Liver (tissue), 9 donors: ENCODE results near the gene CACFD1. TPM values are rescaled to one million over a fixed set of nuclear protein-coding genes. Genes with fewer than 3 reads are reported as not detected.

Source experiments
- DNase-seq: peaks from one replicate; pipeline ENCODE4 v3.0.0-alpha.2; 2017; ENCODE audit warnings: low spot score
- H3K27ac ChIP-seq, 2 donors: one replicate each; pipeline ENCODE4 v1.7.0; 2013; ENCODE audit warnings: inconsistent platforms in 2 of 2, low read length in 2 of 2, control low read depth in 1 of 2, low read depth in 1 of 2, mild to moderate bottlenecking in 1 of 2
- H3K27me3 ChIP-seq, 4 donors: one replicate each; pipeline versions ENCODE4 v1.6.1 to v1.7.0; 2013; ENCODE audit warnings: low read length in 3 of 4, inconsistent platforms in 1 of 4, mild to moderate bottlenecking in 1 of 4, moderate library complexity in 1 of 4; ENCODE audit not compliant: control insufficient read depth in 4 of 4, insufficient read depth in 4 of 4
- H3K36me3 ChIP-seq, 4 donors: one replicate each; pipeline versions ENCODE4 v1.6.1 to v1.7.0; 2013; ENCODE audit warnings: low read length in 3 of 4, mild to moderate bottlenecking in 3 of 4, low read depth in 1 of 4, moderate library complexity in 1 of 4; ENCODE audit not compliant: control insufficient read depth in 4 of 4, insufficient read depth in 3 of 4
- H3K4me1 ChIP-seq, 4 donors: one replicate each; pipeline versions ENCODE4 v1.6.1 to v1.7.0; 2013; ENCODE audit warnings: low read length in 3 of 4, mild to moderate bottlenecking in 3 of 4, moderate library complexity in 1 of 4; ENCODE audit not compliant: control insufficient read depth in 4 of 4, insufficient read depth in 4 of 4
- H3K4me3 ChIP-seq, 3 donors: one replicate each; pipeline versions ENCODE4 v1.6.1 to v1.7.0; 2013; ENCODE audit warnings: low read length in 3 of 3, control low read depth in 1 of 3, low read depth in 1 of 3, mild to moderate bottlenecking in 1 of 3
- H3K9ac ChIP-seq, 2 donors: one replicate each; pipeline ENCODE4 v1.7.0; 2013; ENCODE audit warnings: low read length in 2 of 2, mild to moderate bottlenecking in 2 of 2, moderate library complexity in 2 of 2, control low read depth in 1 of 2, low read depth in 1 of 2
- H3K9me3 ChIP-seq, 4 donors: one replicate each; pipeline versions ENCODE4 v1.6.1 to v1.7.0; 2013; ENCODE audit warnings: low read length in 3 of 4; ENCODE audit not compliant: control insufficient read depth in 4 of 4
- EGR1 ChIP-seq, 2 donors: IDR thresholded peaks; 2 replicates each; pipeline ENCODE4 v1.6.1; 2016 to 2018; ENCODE audit warnings: antibody characterized with exemption in 2 of 2, low read depth in 2 of 2
- FOXA1 ChIP-seq: IDR thresholded peaks from 2 replicates; pipeline ENCODE4 v1.6.1; 2016; ENCODE audit warnings: antibody characterized with exemption
- FOXA2 ChIP-seq: IDR thresholded peaks from 2 replicates; pipeline ENCODE4 v1.6.1; 2016; ENCODE audit warnings: antibody characterized with exemption
- GABPA ChIP-seq, 2 donors: IDR thresholded peaks in 1 of 2; conservative IDR thresholded peaks in 1 of 2; 2 replicates each; pipeline ENCODE4 v1.6.1; 2016; ENCODE audit warnings: antibody characterized with exemption in 2 of 2, mild to moderate bottlenecking in 1 of 2, moderate library complexity in 1 of 2
- HNF4A ChIP-seq, 2 donors: conservative IDR thresholded peaks; 2 replicates each; pipeline ENCODE4 v1.6.1; 2016; ENCODE audit warnings: antibody characterized with exemption in 2 of 2, mild to moderate bottlenecking in 2 of 2
- HNF4G ChIP-seq: IDR thresholded peaks from 2 replicates; pipeline ENCODE4 v1.6.1; 2016; ENCODE audit warnings: antibody characterized with exemption
- JUND ChIP-seq, 2 donors: IDR thresholded peaks; 2 replicates each; pipeline ENCODE4 v1.6.1; 2016; ENCODE audit warnings: antibody characterized with exemption in 2 of 2
- NR2F2 ChIP-seq: IDR thresholded peaks from 2 replicates; pipeline ENCODE4 v1.6.1; 2016; ENCODE audit warnings: antibody characterized with exemption
- RXRA ChIP-seq, 2 donors: IDR thresholded peaks; 2 replicates each; pipeline ENCODE4 v1.6.1; 2017 to 2018; ENCODE audit warnings: antibody characterized with exemption in 2 of 2, mild to moderate bottlenecking in 1 of 2
- SP1 ChIP-seq: IDR thresholded peaks from 2 replicates; pipeline ENCODE4 v1.6.1; 2018; ENCODE audit warnings: antibody characterized with exemption, mild to moderate bottlenecking
- TAF1 ChIP-seq: conservative IDR thresholded peaks from 2 replicates; pipeline ENCODE4 v1.6.1; 2016; ENCODE audit warnings: antibody characterized with exemption, mild to moderate bottlenecking
- YY1 ChIP-seq: IDR thresholded peaks from 2 replicates; pipeline ENCODE4 v1.6.1; 2016; ENCODE audit warnings: antibody characterized with exemption, mild to moderate bottlenecking
- ZBTB33 ChIP-seq: IDR thresholded peaks from 2 replicates; pipeline ENCODE4 v1.6.1; 2016; ENCODE audit warnings: antibody characterized with exemption
- WGBS: extraction: QIAGEN DNeasy Blood & Tissue Kit; methylation state at CpG from one replicate; pipeline ENCODE4 v1.1.7; 2013; 5-methylcytosine and 5-hydroxymethylcytosine counted together
- polyA plus RNA-seq, 2 donors: library from polyadenylated mRNA; stranded (reverse) in 1 of 2; unstranded in 1 of 2; fragments of 200-250 nt in 1 of 2; fragments of >200 nt in 1 of 2; fragmentation: Nextera tagmentation in 1 of 2; extraction: Ambion mirVana in 1 of 2; gene quantifications; one replicate each; pipeline versions ENCODE4 v1.2.1 to v1.2.3, GENCODE V29; 2013 to 2015
- total RNA-seq, 2 donors: library from RNA; depleted of rRNA; stranded (reverse); fragments of >200 nt; gene quantifications; one replicate each; pipeline ENCODE4 v1.2.3, GENCODE V29; 2014
- TF ChIP-seq, protein P1 (sequence below): IDR thresholded peaks from 2 replicates; pipeline ENCODE4 v1.6.1; 2016; ENCODE audit warnings: antibody characterized with exemption
- TF ChIP-seq, protein P2 (sequence below): IDR thresholded peaks from 2 replicates; pipeline ENCODE4 v1.6.1; 2016; ENCODE audit warnings: antibody characterized with exemption
- TF ChIP-seq, protein P3 (sequence below): IDR thresholded peaks from 2 replicates; pipeline ENCODE4 v1.6.1; 2016; ENCODE audit warnings: antibody characterized with exemption, mild to moderate bottlenecking
- TF ChIP-seq, protein P4 (sequence below): fragments of 150-350 bp; IDR thresholded peaks from 2 replicates; pipeline ENCODE4 v1.5.1; 2017; ENCODE audit warnings: improper control_type of control experiment, low read depth, low read length; ENCODE audit not compliant: missing input control
- donor health status: healthy.
- donor health status: healthy.
- donor health status: healthy.
- donor health status: healthy.
- donor health status: healthy.

The CACFD1 gene
- total and polyA plus RNA-seq, 4 donors, result 10.1 to 34.5 (median 26.4) TPM

DNA sequence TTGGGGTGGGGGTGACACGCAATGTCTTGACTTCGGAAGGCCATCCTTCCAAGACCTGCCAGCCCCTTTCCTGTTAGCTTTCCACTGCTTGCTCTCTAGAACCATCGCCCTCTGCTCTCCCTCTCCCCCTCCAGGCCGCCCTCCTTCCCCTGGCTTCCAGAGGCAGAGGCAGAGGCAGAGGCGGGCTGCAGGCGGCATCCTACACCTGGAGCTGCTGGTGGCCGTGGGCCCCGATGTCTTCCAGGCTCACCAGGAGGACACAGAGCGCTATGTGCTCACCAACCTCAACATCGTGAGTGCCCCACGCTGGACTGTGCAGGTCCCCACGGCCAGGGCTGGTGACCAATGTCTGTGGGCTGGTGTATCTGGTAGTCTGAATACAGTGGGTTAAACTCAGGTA, 35.6 kb upstream of the CACFD1 start (continued):
- TF ChIP-seq, protein P1, sequence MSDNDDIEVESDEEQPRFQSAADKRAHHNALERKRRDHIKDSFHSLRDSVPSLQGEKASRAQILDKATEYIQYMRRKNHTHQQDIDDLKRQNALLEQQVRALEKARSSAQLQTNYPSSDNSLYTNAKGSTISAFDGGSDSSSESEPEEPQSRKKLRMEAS, result no peak
- TF ChIP-seq SP1 (no peak), TAF1 (no peak)

DNA sequence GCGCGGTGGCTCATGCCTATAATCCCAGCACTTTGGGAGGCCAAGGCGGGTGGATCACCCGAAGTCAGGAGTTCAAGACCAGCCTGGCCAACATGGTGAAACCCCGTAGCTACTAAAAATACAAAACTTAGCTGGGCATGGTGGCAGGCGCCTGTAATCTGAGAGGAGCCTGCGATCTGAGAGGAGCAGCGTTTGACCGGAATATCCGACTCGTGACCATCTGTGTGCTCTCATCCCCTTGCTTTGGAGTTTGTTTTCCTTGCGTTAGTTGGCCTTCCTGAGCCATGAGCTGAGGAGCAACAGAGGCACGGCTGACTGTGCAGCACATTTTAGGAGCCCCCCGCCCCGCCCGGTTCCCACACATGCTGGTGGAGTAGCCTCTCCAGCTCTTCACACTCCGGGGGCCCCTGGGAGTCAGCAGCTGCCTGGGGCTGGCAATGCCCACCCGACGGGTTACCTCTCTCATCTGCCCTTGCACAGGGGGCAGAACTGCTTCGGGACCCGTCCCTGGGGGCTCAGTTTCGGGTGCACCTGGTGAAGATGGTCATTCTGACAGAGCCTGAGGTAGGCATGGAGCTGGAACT, 34.6 kb upstream of the CACFD1 start:
- TF ChIP-seq NR2F2 (no peak), JUND (IDR thresholded peaks at IDR 0.05) (no peak), EGR1 (IDR thresholded peaks at IDR 0.05; ENCODE audit: low read depth in 2 of 2) (no peak), YY1 (no peak), ZBTB33 (no peak), FOXA2 (no peak), TAF1 (no peak), HNF4A (conservative IDR thresholded peaks at IDR 0.05) (no peak), HNF4G (no peak), GABPA (IDR thresholded peaks at IDR 0.05 in 1 of 2, conservative IDR thresholded peaks at IDR 0.05 in 1 of 2) (no peak), RXRA (IDR thresholded peaks at IDR 0.05) (no peak), SP1 (no peak), FOXA1 (no peak)
- TF ChIP-seq, protein P2, sequence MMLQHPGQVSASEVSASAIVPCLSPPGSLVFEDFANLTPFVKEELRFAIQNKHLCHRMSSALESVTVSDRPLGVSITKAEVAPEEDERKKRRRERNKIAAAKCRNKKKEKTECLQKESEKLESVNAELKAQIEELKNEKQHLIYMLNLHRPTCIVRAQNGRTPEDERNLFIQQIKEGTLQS, result no peak
- TF ChIP-seq, protein P3, sequence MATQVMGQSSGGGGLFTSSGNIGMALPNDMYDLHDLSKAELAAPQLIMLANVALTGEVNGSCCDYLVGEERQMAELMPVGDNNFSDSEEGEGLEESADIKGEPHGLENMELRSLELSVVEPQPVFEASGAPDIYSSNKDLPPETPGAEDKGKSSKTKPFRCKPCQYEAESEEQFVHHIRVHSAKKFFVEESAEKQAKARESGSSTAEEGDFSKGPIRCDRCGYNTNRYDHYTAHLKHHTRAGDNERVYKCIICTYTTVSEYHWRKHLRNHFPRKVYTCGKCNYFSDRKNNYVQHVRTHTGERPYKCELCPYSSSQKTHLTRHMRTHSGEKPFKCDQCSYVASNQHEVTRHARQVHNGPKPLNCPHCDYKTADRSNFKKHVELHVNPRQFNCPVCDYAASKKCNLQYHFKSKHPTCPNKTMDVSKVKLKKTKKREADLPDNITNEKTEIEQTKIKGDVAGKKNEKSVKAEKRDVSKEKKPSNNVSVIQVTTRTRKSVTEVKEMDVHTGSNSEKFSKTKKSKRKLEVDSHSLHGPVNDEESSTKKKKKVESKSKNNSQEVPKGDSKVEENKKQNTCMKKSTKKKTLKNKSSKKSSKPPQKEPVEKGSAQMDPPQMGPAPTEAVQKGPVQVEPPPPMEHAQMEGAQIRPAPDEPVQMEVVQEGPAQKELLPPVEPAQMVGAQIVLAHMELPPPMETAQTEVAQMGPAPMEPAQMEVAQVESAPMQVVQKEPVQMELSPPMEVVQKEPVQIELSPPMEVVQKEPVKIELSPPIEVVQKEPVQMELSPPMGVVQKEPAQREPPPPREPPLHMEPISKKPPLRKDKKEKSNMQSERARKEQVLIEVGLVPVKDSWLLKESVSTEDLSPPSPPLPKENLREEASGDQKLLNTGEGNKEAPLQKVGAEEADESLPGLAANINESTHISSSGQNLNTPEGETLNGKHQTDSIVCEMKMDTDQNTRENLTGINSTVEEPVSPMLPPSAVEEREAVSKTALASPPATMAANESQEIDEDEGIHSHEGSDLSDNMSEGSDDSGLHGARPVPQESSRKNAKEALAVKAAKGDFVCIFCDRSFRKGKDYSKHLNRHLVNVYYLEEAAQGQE, result no peak
- TF ChIP-seq, protein P1, result no peak
- TF ChIP-seq, protein P4, sequence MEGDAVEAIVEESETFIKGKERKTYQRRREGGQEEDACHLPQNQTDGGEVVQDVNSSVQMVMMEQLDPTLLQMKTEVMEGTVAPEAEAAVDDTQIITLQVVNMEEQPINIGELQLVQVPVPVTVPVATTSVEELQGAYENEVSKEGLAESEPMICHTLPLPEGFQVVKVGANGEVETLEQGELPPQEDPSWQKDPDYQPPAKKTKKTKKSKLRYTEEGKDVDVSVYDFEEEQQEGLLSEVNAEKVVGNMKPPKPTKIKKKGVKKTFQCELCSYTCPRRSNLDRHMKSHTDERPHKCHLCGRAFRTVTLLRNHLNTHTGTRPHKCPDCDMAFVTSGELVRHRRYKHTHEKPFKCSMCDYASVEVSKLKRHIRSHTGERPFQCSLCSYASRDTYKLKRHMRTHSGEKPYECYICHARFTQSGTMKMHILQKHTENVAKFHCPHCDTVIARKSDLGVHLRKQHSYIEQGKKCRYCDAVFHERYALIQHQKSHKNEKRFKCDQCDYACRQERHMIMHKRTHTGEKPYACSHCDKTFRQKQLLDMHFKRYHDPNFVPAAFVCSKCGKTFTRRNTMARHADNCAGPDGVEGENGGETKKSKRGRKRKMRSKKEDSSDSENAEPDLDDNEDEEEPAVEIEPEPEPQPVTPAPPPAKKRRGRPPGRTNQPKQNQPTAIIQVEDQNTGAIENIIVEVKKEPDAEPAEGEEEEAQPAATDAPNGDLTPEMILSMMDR, result no peak
- H3K9ac ChIP-seq, result no peak overlapping the region
- 90% methylated on average over 22 of the region's 22 CpGs for WGBS
- no peak overlapping the region for H3K4me3 ChIP-seq
- no peaks in the 10 kb centered on the region for H3K9me3 ChIP-seq
- no peak for DNase-seq
- H3K27me3 ChIP-seq, result no peaks in the 10 kb centered on the region
- H3K36me3 ChIP-seq, result no peaks in the 10 kb centered on the region
- H3K27ac ChIP-seq, result no peak overlapping the region
- H3K4me1 ChIP-seq, result peaks cover 0 to 8% (median 4%) of the 10 kb centered on the region in 4 donors
